Stimulated activated CD4-positive, alpha-beta T cell treated with anti-CD3 and anti-CD28 coated beads, Interleukin-12 subunit alpha, Interleukin-12 subunit beta, amount 100 ng/mL, for 48 hours (primary cell): ENCODE data around the gene VEGFD.

Experiments
- DNase-seq, 3 donors: peaks; one replicate each; pipeline ENCODE4 v3.0.0-alpha.2; 2020; ENCODE audit warnings: low read depth in 2 of 3, low spot score in 1 of 3

The VEGFD gene

GRCh38 chrX:15359701-15360100 is 24.5 kb downstream of the VEGFD start:
- DNase-seq: no peak

- no peak for DNase-seq
These were observed 25.7 kb downstream of the VEGFD start for GRCh38 chrX:15358533-15358932.

- DNase-seq: no peak
These were observed 27.8 kb downstream of the VEGFD start for GRCh38 chrX:15356444-15356843.

GRCh38 chrX:15350329-15350996 is 33.8 kb downstream of the VEGFD start:
- no peak for DNase-seq

- DNase-seq: peak in 1 of 3 donors; percentile 31
These were observed 35.2 kb downstream of the VEGFD start for GRCh38 chrX:15349046-15349445.

- no peak for DNase-seq
These were observed 38.2 kb downstream of the VEGFD start for GRCh38 chrX:15345976-15346375.

- DNase-seq: no peak
These were observed 40.1 kb downstream of the VEGFD start for GRCh38 chrX:15344106-15344505.

- no peak for DNase-seq
These were observed 41.1 kb downstream of the VEGFD start for GRCh38 chrX:15343075-15343476.

- no peak for DNase-seq
These were observed 43.3 kb downstream of the VEGFD start for GRCh38 chrX:15340867-15341266.

DNA sequence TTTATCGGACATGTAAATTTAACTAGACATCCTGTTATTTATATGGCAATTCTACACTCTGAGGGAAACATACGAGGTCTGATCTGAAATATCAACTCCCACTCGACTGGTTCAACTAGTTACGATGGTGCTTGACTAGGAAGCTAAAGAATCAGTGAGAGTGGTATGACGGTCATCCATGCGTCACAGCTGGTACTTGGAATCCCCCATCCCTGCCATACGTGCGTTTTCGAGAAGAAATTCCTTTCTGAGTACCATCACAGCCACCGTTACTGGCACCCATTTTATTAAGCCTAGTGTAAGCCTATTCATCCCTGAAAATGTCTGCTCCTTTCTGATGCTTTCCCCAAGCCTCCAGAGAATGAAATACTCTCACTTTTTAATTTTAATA is 48.2 kb downstream of the VEGFD start:
- DNase-seq: peak in 1 of 3 donors; percentile 11

DNA sequence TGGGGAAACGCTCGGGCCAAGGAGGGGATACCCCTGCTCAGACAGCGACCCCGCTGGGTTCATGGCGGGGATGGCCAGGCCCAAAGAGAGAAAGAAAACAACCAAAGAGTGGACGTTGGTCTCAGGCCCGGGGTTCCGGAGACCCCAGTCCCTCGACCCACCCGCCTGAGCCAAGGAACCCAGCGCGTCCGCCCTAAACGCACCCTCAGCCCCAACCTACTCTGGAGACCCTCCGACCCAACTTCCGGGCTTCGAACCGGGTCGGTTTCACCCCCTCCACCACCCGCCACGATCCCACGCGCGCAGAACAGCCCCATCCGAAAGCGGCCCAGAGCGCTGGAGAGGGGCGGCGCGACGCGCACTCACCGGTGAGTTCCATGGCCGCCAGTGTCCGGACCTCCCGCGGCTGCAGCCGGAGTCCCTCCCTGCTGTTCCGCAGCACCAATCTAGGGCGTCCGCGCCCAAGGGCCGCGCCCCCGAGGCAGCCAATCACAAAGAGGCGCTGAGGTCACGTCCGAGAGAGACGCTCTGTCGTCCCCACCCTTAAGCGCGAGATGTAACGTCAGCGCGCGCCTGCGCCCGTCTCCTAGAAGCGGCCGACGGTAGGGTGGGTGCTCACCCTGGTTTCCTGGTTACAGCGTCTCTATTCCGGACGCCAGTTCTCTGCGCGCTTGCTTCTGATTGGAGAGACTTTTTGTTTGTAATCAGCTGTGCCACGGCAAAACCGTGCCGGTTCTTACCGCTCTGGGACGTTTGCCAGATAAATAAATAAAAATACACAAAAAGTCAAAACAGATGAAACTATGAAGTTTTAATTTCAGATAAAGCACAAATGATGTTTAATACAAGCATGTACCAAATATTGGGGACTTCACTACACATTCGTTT is 48.8 kb downstream of the VEGFD start, which contains the start of gene PIGA:
Gene PIGA, minus strand, starts transcription at position 389 of the 888 bp plus-strand sequence. CDS start 3,593 bp downstream, outside the sequence.
- peak; percentile 72 to 87 (median 82) for DNase-seq

- DNase-seq: no peak
These were observed 49.7 kb downstream of the VEGFD start for GRCh38 chrX:15334561-15334960.

DNA sequence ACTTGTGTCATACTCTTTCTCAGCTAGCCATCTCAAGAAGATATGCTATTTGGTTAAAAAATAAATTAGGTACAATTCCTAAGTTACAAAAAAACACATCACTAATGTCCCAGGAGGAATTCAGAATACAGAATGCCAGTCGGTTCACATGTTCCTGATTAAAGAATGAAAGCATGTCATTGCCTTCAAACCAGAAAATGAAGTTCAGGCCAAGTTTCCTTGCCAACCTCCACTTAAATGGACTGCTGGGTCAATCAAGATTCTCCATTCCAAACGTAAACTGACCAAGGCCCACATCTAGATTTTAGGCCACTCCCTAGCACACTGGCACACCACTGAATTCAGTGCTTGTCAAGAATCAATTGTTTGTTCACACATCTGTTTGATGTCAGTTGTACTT is 55.4 kb downstream of the VEGFD start:
- no peak for DNase-seq

GRCh38 chrX:15328131-15328530 is 56.1 kb downstream of the VEGFD start:
- DNase-seq: no peak

DNA sequence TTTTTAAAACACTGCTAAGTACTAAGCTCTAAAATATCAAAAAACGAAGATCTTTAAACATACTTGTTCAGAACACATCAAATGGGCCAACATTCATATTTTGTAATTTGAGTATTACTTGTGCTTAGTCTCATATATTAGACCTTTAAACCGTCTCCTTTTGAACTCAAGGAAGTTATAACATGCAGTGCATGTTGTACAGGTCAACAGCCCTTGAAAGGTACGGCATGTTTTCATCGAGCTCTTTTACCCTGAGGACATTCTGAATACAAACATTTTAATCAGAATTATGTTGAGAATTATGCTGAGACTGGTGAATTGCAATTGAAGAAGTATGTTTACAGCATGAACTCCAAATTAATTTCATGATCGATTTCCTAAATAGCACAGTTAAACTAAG is 61.7 kb downstream of the VEGFD start:
- no peak for DNase-seq

GRCh38 chrX:15322072-15322471 is 62.1 kb downstream of the VEGFD start:
- no peak for DNase-seq

- no peak for DNase-seq
These were observed 62.8 kb downstream of the VEGFD start for GRCh38 chrX:15321447-15321846.

GRCh38 chrX:15320297-15320696 is 63.9 kb downstream of the VEGFD start:
- no peak for DNase-seq

- DNase-seq: no peak
These were observed 65.1 kb downstream of the VEGFD start for GRCh38 chrX:15319075-15319474.

GRCh38 chrX:15315509-15315908 is 68.7 kb downstream of the VEGFD start, which contains the start of gene ASB11:
Gene ASB11, minus strand, starts transcription at chrX:15315640. Its CDS starts 35 bp downstream, at chrX:15315605.
- DNase-seq: no peak

- no peak for DNase-seq
These were observed 69.7 kb downstream of the VEGFD start for GRCh38 chrX:15314472-15314871.

GRCh38 chrX:15311119-15311518 is 73.1 kb downstream of the VEGFD start:
- DNase-seq: no peak
